Kidney epithelial cell (primary cell): Measurements from ENCODE around the gene HSPB3. TPM values are rescaled to one million over a fixed set of nuclear protein-coding genes. Genes with fewer than 3 reads are reported as not detected.

Experiments
- DNase-seq: peaks from one replicate; pipeline ENCODE4 v3.0.0-alpha.2; 2010; ENCODE audit warnings: low read depth
- H3K27me3 ChIP-seq: 2 replicates; pipeline ENCODE4 v1.6.0; 2011; ENCODE audit warnings: low read length; ENCODE audit not compliant: control insufficient read depth, insufficient read depth
- H3K36me3 ChIP-seq: 2 replicates; pipeline ENCODE4 v1.5.1; 2011; ENCODE audit warnings: low read length; ENCODE audit not compliant: control insufficient read depth, insufficient read depth
- H3K4me3 ChIP-seq: 2 replicates; pipeline ENCODE4 v1.5.1; 2011; ENCODE audit warnings: low read depth, mild to moderate bottlenecking, control low read depth, low read length
- total RNA-seq: library from RNA; depleted of rRNA; stranded (reverse); fragments of >200 nt; gene quantifications from 2 replicates; pipeline ENCODE4 v1.2.3, GENCODE V29; 2015
- TF ChIP-seq, protein P1 (sequence below): IDR thresholded peaks from 2 replicates; pipeline ENCODE4 v1.5.1; 2011; ENCODE audit warnings: mild to moderate bottlenecking, moderate library complexity, low read length, control low read depth, inconsistent platforms; ENCODE audit not compliant: insufficient read depth, poor library complexity, severe bottlenecking

HSPB3 gene
- total RNA-seq, 1 donor from 2014 or later, result 0.50 TPM

DNA sequence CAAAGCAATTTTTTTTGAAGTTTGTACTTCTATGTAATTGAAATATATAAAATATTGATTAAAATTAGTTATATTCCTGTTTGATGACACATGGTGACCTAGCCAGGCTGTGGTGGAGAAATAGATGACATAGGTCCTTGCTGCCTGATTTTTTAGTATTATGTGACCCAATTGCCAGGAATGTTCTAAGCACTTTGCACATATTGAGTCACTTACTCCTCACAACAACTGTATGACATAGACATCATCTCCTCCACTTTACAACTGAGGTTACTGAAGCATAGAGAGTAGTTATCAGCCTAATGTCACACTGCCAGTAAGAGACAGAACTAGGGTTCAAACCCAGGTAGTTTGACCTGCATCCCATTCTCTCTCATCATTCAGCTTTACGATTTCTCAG, 35.8 kb downstream of the HSPB3 start:
- Histone ChIP-seq H3K4me3 (no peak overlapping the region), H3K36me3 (no peaks in the 10 kb centered on the region), H3K27me3 (no peaks in the 10 kb centered on the region)
- no peak for DNase-seq
- TF ChIP-seq, protein P1, sequence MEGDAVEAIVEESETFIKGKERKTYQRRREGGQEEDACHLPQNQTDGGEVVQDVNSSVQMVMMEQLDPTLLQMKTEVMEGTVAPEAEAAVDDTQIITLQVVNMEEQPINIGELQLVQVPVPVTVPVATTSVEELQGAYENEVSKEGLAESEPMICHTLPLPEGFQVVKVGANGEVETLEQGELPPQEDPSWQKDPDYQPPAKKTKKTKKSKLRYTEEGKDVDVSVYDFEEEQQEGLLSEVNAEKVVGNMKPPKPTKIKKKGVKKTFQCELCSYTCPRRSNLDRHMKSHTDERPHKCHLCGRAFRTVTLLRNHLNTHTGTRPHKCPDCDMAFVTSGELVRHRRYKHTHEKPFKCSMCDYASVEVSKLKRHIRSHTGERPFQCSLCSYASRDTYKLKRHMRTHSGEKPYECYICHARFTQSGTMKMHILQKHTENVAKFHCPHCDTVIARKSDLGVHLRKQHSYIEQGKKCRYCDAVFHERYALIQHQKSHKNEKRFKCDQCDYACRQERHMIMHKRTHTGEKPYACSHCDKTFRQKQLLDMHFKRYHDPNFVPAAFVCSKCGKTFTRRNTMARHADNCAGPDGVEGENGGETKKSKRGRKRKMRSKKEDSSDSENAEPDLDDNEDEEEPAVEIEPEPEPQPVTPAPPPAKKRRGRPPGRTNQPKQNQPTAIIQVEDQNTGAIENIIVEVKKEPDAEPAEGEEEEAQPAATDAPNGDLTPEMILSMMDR, result no peak

DNA sequence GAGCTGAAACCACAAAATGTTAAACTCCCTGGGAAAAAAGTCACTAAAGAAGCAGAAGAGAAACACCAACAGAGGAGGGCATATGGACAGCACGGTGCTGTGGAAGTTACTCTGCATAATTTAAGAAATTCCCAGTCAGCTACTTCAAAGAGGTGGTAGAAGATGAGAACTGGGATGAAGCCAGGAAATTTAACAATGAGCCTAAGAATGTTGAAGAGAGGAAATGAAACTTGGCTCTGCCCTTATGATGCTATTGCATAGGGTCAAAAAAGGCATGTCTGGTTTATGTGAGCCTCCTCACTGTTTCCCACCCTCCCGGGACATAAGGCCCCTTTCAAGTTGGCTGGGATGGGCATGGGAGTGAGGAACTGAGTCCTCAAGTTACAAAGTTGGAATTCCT, 36.7 kb downstream of the HSPB3 start:
- Histone ChIP-seq H3K27me3 (no peaks in the 10 kb centered on the region), H3K36me3 (no peaks in the 10 kb centered on the region), H3K4me3 (no peak overlapping the region)
- TF ChIP-seq, protein P1, result no peak
- no peak for DNase-seq

DNA sequence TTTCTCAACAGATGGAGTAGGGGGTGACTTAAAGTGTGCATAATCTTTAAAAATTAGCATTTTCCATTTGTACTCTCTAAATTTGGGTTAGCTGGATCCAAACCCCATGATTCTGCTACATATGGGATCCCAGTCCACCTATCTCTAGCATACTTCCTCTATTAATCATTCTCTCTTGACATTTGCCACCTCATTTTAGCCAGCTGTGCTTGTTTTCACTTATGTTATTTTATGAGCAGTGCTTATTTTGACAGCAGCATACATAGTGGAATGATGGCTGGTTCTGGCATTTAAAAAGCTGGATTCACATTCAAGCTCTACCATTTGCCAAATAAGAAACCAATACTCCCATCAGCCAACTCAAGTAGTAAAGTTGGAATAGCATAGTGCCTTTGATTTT, 39.5 kb downstream of the HSPB3 start:
- Histone ChIP-seq H3K27me3 (no peaks in the 10 kb centered on the region), H3K4me3 (no peak overlapping the region), H3K36me3 (no peaks in the 10 kb centered on the region)
- no peak for DNase-seq
- TF ChIP-seq, protein P1, result no peak

Other genes starting within 250 kb of the HSPB3 start
- 9.7 and 12.0 TPM in 2 replicates for gene ARL15, start 145.1 kb upstream of the HSPB3 start, total RNA-seq
- 30.2 and 30.6 TPM in 2 replicates for gene SNX18, start 62.1 kb downstream of the HSPB3 start, total RNA-seq